Measurements from ENCODE around the gene SCAANT1. TPM values are rescaled to one million over a fixed set of nuclear protein-coding genes. Genes with fewer than 3 reads are reported as not detected.

The SCAANT1 gene
- total RNA-seq, 2 donors from 2014 or later = not detected

DNA sequence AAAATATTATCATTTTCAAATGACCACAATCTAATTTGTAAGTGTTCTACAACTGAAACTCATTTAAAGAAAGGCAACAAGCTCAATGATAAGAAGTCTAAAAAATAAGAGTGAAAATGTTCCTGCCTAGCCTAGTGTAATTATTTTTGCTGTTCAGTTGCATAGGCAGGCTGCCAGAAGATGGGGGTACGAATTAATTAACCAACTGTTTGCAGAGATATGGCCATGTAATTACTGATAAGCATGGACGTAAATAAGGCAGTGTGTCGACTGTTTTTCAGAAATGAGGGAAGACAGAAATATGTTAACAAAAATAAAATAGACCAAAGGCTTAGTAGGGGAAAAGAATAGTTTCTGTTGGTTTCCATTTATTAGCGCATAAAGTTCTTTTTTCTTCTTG, 24.7 kb upstream of the SCAANT1 start:
- Histone ChIP-seq H3K36me3 (ENCODE audit: control insufficient read depth, insufficient read depth, low read length) (peaks cover 19% of the 10 kb centered on the region), H3K27me3 (ENCODE audit: control insufficient read depth, insufficient read depth, low read length, poor library complexity, severe bottlenecking) (no peaks in the 10 kb centered on the region), H3K4me3 (ENCODE audit: low read length) (peak overlapping the region; percentile 20), H3K9ac (ENCODE audit: extremely low read depth, low read length, poor library complexity, severe bottlenecking) (no peak overlapping the region), H3K9me3 (ENCODE audit: control insufficient read depth, low read length) (no peaks in the 10 kb centered on the region), H3K4me1 (ENCODE audit: control insufficient read depth, insufficient read depth, low read length) (peaks cover 14% of the 10 kb centered on the region), H3K27ac (ENCODE audit: low read depth, low read length) (no peak overlapping the region)
- Mint-ChIP-seq H3K9me3 (no peaks in the 10 kb centered on the region), H3K4me3 (peak overlapping the region; percentile 22), H3K27ac (peak overlapping the region; percentile 15), H3K36me3 (ENCODE audit: low read depth) (no peaks in the 10 kb centered on the region), H3K4me1 (peaks cover 72% of the 10 kb centered on the region), H3K27me3 (ENCODE audit: insufficient read depth) (no peaks in the 10 kb centered on the region)
- TF ChIP-seq, protein P1, sequence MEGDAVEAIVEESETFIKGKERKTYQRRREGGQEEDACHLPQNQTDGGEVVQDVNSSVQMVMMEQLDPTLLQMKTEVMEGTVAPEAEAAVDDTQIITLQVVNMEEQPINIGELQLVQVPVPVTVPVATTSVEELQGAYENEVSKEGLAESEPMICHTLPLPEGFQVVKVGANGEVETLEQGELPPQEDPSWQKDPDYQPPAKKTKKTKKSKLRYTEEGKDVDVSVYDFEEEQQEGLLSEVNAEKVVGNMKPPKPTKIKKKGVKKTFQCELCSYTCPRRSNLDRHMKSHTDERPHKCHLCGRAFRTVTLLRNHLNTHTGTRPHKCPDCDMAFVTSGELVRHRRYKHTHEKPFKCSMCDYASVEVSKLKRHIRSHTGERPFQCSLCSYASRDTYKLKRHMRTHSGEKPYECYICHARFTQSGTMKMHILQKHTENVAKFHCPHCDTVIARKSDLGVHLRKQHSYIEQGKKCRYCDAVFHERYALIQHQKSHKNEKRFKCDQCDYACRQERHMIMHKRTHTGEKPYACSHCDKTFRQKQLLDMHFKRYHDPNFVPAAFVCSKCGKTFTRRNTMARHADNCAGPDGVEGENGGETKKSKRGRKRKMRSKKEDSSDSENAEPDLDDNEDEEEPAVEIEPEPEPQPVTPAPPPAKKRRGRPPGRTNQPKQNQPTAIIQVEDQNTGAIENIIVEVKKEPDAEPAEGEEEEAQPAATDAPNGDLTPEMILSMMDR (conservative IDR thresholded peaks at IDR 0.05) = no peak
- WGBS, 2 experiments (ENCODE audit: insufficient coverage in 1 of 2, insufficient read length in 1 of 2) = 83 to 84% methylated on average over 3 to 4 of the region's 4 CpGs
- DNase-seq = no peak

DNA sequence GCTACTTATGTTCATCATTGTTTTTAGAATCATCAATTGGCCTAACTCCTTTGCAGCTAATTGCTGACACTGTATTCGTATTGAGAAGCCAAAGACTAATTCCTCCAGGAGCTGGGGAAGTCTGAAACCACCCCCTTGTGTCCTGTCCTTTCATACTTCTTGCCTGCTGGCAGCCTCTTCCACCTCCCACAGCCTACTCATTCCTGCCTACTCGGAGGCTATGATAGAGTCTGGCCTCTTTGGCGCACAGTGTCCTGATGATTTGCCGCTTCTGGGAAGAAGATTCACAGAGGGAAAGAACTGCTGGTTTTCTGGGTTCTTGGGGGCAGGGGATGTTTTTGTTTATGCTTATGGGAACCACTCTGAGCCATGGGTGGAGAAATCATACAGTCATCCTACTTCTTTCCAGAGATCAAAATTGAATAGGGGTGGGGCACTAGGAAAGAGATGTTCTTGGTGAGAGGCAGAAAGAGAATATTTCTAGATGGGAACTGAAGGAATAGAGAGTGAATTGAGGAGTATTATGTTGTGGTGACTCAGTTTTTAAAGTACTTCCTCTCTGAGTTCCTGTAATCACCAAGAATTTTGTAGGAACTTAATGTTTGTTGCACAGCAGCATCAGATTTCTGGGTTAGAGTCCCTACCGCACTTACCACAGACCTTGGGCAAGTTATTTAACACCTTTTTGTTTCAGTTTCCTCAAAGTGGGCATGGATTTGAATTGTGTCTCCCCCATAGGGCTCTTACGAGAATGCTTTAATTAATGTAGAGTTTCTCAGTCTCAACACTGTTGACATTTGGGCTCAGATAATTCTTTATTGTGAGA, 22.1 kb upstream of the SCAANT1 start:
- Histone ChIP-seq H3K27ac (ENCODE audit: low read depth, low read length) (no peak overlapping the region), H3K9ac (ENCODE audit: extremely low read depth, low read length, poor library complexity, severe bottlenecking) (no peak overlapping the region), H3K4me3 (ENCODE audit: low read length) (no peak overlapping the region), H3K9me3 (ENCODE audit: control insufficient read depth, low read length) (no peaks in the 10 kb centered on the region), H3K36me3 (ENCODE audit: control insufficient read depth, insufficient read depth, low read length) (peaks cover 12% of the 10 kb centered on the region), H3K27me3 (ENCODE audit: control insufficient read depth, insufficient read depth, low read length, poor library complexity, severe bottlenecking) (no peaks in the 10 kb centered on the region), H3K4me1 (ENCODE audit: control insufficient read depth, insufficient read depth, low read length) (peaks cover 14% of the 10 kb centered on the region)
- no peak for DNase-seq
- H3K9me3 Mint-ChIP-seq = no peaks in the 10 kb centered on the region
- peaks cover 71% of the 10 kb centered on the region for H3K4me1 Mint-ChIP-seq
- peaks cover 7% of the 10 kb centered on the region for H3K36me3 Mint-ChIP-seq (ENCODE audit: low read depth)
- 80 to 90% methylated on average over 2 to 6 of the region's 6 CpGs for WGBS, 2 experiments (ENCODE audit: insufficient coverage in 1 of 2, insufficient read length in 1 of 2)
- TF ChIP-seq, protein P1 (conservative IDR thresholded peaks at IDR 0.05) = no peak
- H3K27ac Mint-ChIP-seq = peak overlapping the region; percentile 13
- H3K27me3 Mint-ChIP-seq (ENCODE audit: insufficient read depth) = no peaks in the 10 kb centered on the region
- no peak overlapping the region for H3K4me3 Mint-ChIP-seq

DNA sequence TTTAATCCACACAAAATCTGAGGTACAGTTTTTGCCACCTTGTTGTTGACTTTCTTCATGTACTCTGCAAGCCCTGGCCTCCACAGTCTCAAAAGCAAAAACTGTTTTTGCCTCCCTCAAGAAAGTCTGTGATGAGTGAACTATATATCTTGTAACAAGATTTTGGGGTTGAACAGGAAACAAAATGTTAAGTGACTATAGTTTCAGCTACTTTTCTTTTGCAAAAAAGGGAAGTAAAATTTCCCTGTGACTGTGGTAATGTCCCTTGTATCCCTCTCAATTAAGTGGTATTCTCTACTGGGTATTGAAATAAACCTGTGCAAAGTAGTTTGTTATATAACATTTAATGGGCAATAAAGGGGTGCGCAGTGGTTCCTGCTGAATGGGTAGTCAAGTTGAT, 21.3 kb upstream of the SCAANT1 start:
- Mint-ChIP-seq H3K27ac (no peak overlapping the region), H3K4me3 (no peak overlapping the region), H3K36me3 (ENCODE audit: low read depth) (peaks cover 13% of the 10 kb centered on the region), H3K4me1 (peaks cover 65% of the 10 kb centered on the region), H3K27me3 (ENCODE audit: insufficient read depth) (no peaks in the 10 kb centered on the region), H3K9me3 (no peaks in the 10 kb centered on the region)
- WGBS, 2 experiments (ENCODE audit: insufficient coverage in 1 of 2, insufficient read length in 1 of 2) = 95% methylated on average over 1 of the region's 1 CpG; no CpG with 5 or more reads in 1 of the 2 experiments
- TF ChIP-seq, protein P1 (conservative IDR thresholded peaks at IDR 0.05) = no peak
- no peak for DNase-seq
- Histone ChIP-seq H3K4me1 (ENCODE audit: control insufficient read depth, insufficient read depth, low read length) (peaks cover 14% of the 10 kb centered on the region), H3K9me3 (ENCODE audit: control insufficient read depth, low read length) (no peaks in the 10 kb centered on the region), H3K4me3 (ENCODE audit: low read length) (no peak overlapping the region), H3K36me3 (ENCODE audit: control insufficient read depth, insufficient read depth, low read length) (peaks cover 12% of the 10 kb centered on the region), H3K27ac (ENCODE audit: low read depth, low read length) (no peak overlapping the region), H3K27me3 (ENCODE audit: control insufficient read depth, insufficient read depth, low read length, poor library complexity, severe bottlenecking) (no peaks in the 10 kb centered on the region), H3K9ac (ENCODE audit: extremely low read depth, low read length, poor library complexity, severe bottlenecking) (no peak overlapping the region)

Measured in endodermal cell (in vitro differentiated cells).